HUES48 (cell line): ENCODE measurements around the gene TENM4.
"Not testable (repeated sequence)": the region's sequence is repeated elsewhere in the genome, so short reads cannot be mapped to it uniquely, and the experiment has no call there.

Experiments used
- H3K27ac ChIP-seq: one replicate; pipeline ENCODE4 v1.7.0; 2013; ENCODE audit warnings: low read depth, low read length, inconsistent platforms
- H3K27me3 ChIP-seq: 2 replicates; pipeline ENCODE4 v1.6.1; 2013; ENCODE audit warnings: mild to moderate bottlenecking, low read length; ENCODE audit not compliant: control insufficient read depth, insufficient read depth
- H3K36me3 ChIP-seq: 2 replicates; pipeline ENCODE4 v1.6.1; 2013; ENCODE audit warnings: low read length; ENCODE audit not compliant: control insufficient read depth, insufficient read depth
- H3K4me1 ChIP-seq: 2 replicates; pipeline ENCODE4 v1.6.1; 2013; ENCODE audit warnings: mild to moderate bottlenecking, low read length; ENCODE audit not compliant: control insufficient read depth, insufficient read depth
- H3K4me3 ChIP-seq: 2 replicates; pipeline ENCODE4 v1.5.1; 2013; ENCODE audit warnings: mild to moderate bottlenecking, low read depth, low read length
- H3K9ac ChIP-seq: 2 replicates; pipeline ENCODE4 v1.6.1; 2013; ENCODE audit warnings: mild to moderate bottlenecking, low read depth, low read length, moderate library complexity
- H3K9me3 ChIP-seq: 2 replicates; pipeline ENCODE4 v1.6.1; 2013; ENCODE audit warnings: low read length; ENCODE audit not compliant: control insufficient read depth, insufficient read depth

TENM4 gene

GRCh38 chr11:78829146-78829545, 611.7 kb downstream of the TENM4 start:
- Histone ChIP-seq H3K27me3 (no peaks in the 10 kb centered on the region), H3K4me3 (no peak overlapping the region), H3K4me1 (no peaks in the 10 kb centered on the region), H3K27ac (no peak overlapping the region), H3K9me3 (no peaks in the 10 kb centered on the region), H3K9ac (no peak overlapping the region), H3K36me3 (no peaks in the 10 kb centered on the region)

- Histone ChIP-seq H3K27me3 (no peaks in the 10 kb centered on the region), H3K9me3 (no peaks in the 10 kb centered on the region), H3K36me3 (no peaks in the 10 kb centered on the region), H3K9ac (no peak overlapping the region), H3K27ac (no peak overlapping the region), H3K4me1 (no peaks in the 10 kb centered on the region), H3K4me3 (no peak overlapping the region)
These were observed 612.2 kb downstream of the TENM4 start for GRCh38 chr11:78828676-78829075.

- not testable (repeated sequence) for H3K27me3 ChIP-seq, H3K9me3 ChIP-seq, H3K4me1 ChIP-seq, H3K9ac ChIP-seq, H3K4me3 ChIP-seq, H3K36me3 ChIP-seq, H3K27ac ChIP-seq
These were observed 613.5 kb downstream of the TENM4 start for GRCh38 chr11:78827291-78827690.

GRCh38 chr11:78825591-78826020, 615.2 kb downstream of the TENM4 start:
- no peaks in the 10 kb centered on the region for H3K9me3 ChIP-seq
- H3K9ac ChIP-seq, result no peak overlapping the region
- no peaks in the 10 kb centered on the region for H3K36me3 ChIP-seq
- no peaks in the 10 kb centered on the region for H3K4me1 ChIP-seq
- no peaks in the 10 kb centered on the region for H3K27me3 ChIP-seq
- no peak overlapping the region for H3K4me3 ChIP-seq
- H3K27ac ChIP-seq, result no peak overlapping the region

- H3K4me1 ChIP-seq, result no peaks in the 10 kb centered on the region
- H3K9me3 ChIP-seq, result no peaks in the 10 kb centered on the region
These were observed 617.2 kb downstream of the TENM4 start for GRCh38 chr11:78823588-78823987.

GRCh38 chr11:78822931-78823423, 617.9 kb downstream of the TENM4 start:
- H3K4me1 ChIP-seq, result no peaks in the 10 kb centered on the region
- no peaks in the 10 kb centered on the region for H3K27me3 ChIP-seq
- no peaks in the 10 kb centered on the region for H3K9me3 ChIP-seq
- no peak overlapping the region for H3K9ac ChIP-seq
- H3K36me3 ChIP-seq, result no peaks in the 10 kb centered on the region
- no peak overlapping the region for H3K27ac ChIP-seq
- H3K4me3 ChIP-seq, result no peak overlapping the region

More at GRCh38 chr11:78823588-78823987, 617.2 kb downstream of the TENM4 start:
- Histone ChIP-seq H3K4me3 (no peak overlapping the region), H3K27me3 (no peaks in the 10 kb centered on the region), H3K36me3 (no peaks in the 10 kb centered on the region), H3K27ac (no peak overlapping the region), H3K9ac (no peak overlapping the region)

- H3K27ac ChIP-seq, result no peak overlapping the region
- H3K4me3 ChIP-seq, result no peak overlapping the region
- H3K4me1 ChIP-seq, result no peaks in the 10 kb centered on the region
- H3K9me3 ChIP-seq, result no peaks in the 10 kb centered on the region
- H3K9ac ChIP-seq, result no peak overlapping the region
- H3K27me3 ChIP-seq, result no peaks in the 10 kb centered on the region
- no peaks in the 10 kb centered on the region for H3K36me3 ChIP-seq
These were observed 619.2 kb downstream of the TENM4 start for GRCh38 chr11:78821371-78822306.

- Histone ChIP-seq H3K27me3 (no peaks in the 10 kb centered on the region), H3K4me3 (no peak overlapping the region), H3K36me3 (no peaks in the 10 kb centered on the region)
These were observed 620.1 kb downstream of the TENM4 start for GRCh38 chr11:78820741-78821140.

GRCh38 chr11:78818201-78818600, 622.6 kb downstream of the TENM4 start:
- Histone ChIP-seq H3K4me1 (peaks cover 4% of the 10 kb centered on the region), H3K9ac (no peak overlapping the region), H3K9me3 (no peaks in the 10 kb centered on the region), H3K4me3 (no peak overlapping the region), H3K27me3 (no peaks in the 10 kb centered on the region), H3K36me3 (no peaks in the 10 kb centered on the region), H3K27ac (no peak overlapping the region)

More at GRCh38 chr11:78820741-78821140, 620.1 kb downstream of the TENM4 start:
- H3K9me3 ChIP-seq, result no peaks in the 10 kb centered on the region
- H3K9ac ChIP-seq, result no peak overlapping the region
- H3K27ac ChIP-seq, result no peak overlapping the region
- no peaks in the 10 kb centered on the region for H3K4me1 ChIP-seq

GRCh38 chr11:78815831-78816230, 625.0 kb downstream of the TENM4 start:
- no peaks in the 10 kb centered on the region for H3K27me3 ChIP-seq
- peaks cover 14% of the 10 kb centered on the region for H3K4me1 ChIP-seq
- no peak overlapping the region for H3K9ac ChIP-seq
- no peaks in the 10 kb centered on the region for H3K9me3 ChIP-seq
- H3K27ac ChIP-seq, result no peak overlapping the region
- no peak overlapping the region for H3K4me3 ChIP-seq
- H3K36me3 ChIP-seq, result no peaks in the 10 kb centered on the region

- Histone ChIP-seq H3K36me3 (no peaks in the 10 kb centered on the region), H3K9ac (no peak overlapping the region), H3K9me3 (no peaks in the 10 kb centered on the region), H3K4me1 (peaks cover 14% of the 10 kb centered on the region), H3K27me3 (no peaks in the 10 kb centered on the region), H3K4me3 (no peak overlapping the region), H3K27ac (peak overlapping the region; percentile 45)
These were observed 628.1 kb downstream of the TENM4 start for GRCh38 chr11:78812513-78813293.
